ENCODE data around the gene PEX6.
"Not testable (repeated sequence)": the region's sequence is repeated elsewhere in the genome, so short reads cannot be mapped to it uniquely, and the experiment has no call there.

Gene PEX6

GRCh38 chr6:42966571-42966970 is 12.4 kb downstream of the PEX6 start:
- no peak for DNase-seq (ENCODE audit: extremely low read depth in 1 of 2, low read depth in 1 of 2)

GRCh38 chr6:42963855-42964605 is 15.0 kb downstream of the PEX6 start:
- DNase-seq (ENCODE audit: extremely low read depth in 1 of 2, low read depth in 1 of 2), result no peak

- DNase-seq (ENCODE audit: extremely low read depth in 1 of 2, low read depth in 1 of 2), result no peak
These were observed 15.7 kb downstream of the PEX6 start for GRCh38 chr6:42963179-42963854.

- no peak for DNase-seq (ENCODE audit: extremely low read depth in 1 of 2, low read depth in 1 of 2)
These were observed 16.3 kb downstream of the PEX6 start for GRCh38 chr6:42962502-42963178.

GRCh38 chr6:42962096-42962495 is 16.9 kb downstream of the PEX6 start:
- DNase-seq (ENCODE audit: extremely low read depth in 1 of 2, low read depth in 1 of 2), result no peak

DNA sequence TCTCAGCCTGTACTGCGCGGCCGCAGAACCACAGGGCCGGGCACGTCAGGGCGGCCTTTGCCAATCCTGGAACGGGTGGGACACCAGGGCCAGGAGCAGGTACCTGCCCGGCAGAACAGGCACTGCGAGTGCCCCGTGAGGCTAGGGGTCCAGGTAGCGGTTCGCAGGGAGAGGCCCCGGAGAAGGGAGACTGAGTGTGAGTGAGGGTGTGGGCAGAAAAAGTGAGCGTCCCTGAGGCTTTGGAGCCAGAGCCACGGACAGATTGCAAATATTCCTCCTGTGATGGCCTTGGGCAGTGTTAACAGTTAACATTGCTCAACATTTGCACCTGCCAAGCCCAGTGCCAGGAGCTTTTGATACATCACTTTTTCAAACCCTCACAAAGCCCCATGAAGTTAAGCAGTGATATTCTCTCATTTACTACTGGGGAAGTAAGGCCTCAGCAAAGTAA is 17.9 kb downstream of the PEX6 start:
- no peak for DNase-seq (ENCODE audit: extremely low read depth in 1 of 2, low read depth in 1 of 2)

DNA sequence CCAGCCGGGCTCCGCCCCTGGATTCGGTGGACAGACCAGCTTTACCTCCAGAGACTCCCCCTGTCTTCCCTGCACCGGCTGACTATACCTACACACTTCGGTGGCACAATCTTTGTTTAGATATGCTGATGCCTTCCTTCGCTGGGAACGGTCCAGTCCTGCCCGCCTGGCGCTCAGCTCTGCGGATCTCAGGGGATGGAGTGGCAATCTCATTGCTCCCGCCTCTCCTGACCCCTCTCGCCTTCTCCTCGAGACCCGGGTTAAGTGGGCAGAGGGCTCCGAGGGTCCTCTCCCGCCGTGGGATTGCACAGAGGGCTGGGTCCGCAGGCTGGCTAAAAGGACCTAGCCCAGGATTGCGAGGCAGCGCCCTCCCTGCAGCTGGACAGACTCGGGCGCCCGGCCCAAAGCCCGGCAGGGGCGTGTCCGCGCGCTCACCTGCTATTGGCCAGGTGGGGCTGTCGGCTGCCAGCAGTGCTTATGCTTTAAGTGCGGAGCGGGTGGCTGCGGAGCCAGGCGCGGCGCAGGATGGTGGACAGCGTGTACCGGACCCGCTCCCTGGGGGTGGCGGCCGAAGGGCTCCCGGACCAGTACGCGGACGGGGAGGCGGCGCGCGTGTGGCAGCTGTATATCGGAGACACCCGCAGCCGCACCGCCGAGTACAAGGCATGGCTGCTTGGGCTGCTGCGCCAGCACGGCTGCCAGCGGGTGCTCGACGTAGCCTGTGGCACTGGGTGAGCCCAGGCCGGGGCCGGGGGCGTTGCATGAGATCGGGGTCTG is 18.6 kb downstream of the PEX6 start, which contains the start of gene GNMT:
TSS of gene GNMT (plus strand) at position 512 of the 777 bp plus-strand sequence. CDS start at position 526, 14 bp downstream.
- no peak for DNase-seq (ENCODE audit: extremely low read depth in 1 of 2, low read depth in 1 of 2)

DNA sequence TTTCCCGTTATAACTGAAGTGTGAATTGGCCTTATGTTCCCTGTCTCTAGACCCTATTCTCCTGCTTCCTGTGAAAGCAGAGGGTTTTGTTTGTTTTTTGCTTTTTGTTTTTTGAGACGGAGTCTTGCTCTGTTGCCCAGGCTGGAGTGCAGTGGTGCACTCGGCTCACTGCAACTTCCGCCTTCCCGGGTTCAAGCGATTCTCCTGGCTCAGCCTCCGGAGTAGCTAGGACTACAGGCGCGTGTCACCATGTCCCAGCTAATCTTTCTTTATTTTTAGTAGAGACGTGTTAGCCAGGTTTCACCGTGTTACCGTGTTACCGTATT is 19.1 kb downstream of the PEX6 start:
- no peak for DNase-seq (ENCODE audit: extremely low read depth in 1 of 2, low read depth in 1 of 2)

DNA sequence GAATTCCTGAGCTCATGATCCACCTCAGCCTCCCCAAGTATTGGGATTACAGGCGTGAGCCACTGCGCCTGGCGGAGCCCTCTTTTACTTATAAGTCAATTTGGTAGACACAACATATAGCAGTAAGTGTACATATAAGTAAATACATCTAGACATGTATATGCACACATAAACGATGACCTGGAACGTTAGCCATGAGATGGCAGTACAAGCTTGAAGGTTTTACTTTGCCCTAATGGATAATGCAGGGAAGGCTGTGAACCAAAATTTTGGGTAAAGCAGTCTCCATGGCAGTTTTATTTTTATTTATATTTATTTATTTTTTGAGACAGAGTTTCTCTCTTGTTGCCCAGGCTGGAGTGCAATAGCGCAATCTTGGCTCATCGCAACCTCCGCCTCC is 20.9 kb downstream of the PEX6 start:
- no peak for DNase-seq (ENCODE audit: extremely low read depth in 1 of 2, low read depth in 1 of 2)

DNA sequence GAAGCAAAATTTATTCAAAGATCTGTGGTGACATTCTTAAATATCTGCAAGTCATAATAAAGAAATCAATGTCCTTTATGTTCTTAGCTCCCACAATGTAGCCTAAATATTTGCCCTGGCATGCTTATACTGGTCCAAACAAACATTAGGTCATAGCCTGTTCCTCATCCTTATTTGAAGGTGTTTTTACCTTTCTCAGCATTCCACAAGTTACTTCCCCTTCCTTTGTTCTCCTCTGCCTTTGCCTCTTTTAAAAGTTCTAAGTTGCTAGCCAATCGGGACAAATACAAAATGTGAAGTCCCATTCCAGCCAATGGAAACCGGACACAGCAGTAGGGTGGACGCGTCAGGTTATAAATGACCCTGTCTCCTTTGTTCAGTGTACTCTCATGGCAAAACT is 24.6 kb downstream of the PEX6 start:
- not testable (repeated sequence) for DNase-seq (ENCODE audit: extremely low read depth in 1 of 2, low read depth in 1 of 2)

DNA sequence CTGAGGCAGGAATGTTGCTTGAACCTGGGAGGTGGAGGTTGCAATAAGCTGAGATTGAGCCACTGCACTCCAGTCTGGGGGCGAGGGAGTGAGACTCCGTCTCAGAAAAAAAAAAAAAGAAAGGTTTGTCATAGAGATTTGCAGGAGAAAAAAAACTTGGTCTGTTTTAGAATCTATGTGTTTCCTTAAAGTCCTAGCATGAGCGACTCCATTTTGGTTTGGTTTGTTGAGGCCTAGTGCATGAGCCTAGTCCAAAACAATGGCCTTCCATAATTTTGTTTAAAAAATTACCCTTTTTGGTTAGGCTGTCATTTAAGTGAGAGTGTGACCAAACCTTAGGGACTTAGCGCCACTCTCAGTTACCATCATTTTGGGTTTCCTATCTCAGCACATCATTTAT is 26.6 kb downstream of the PEX6 start:
- DNase-seq (ENCODE audit: extremely low read depth in 1 of 2, low read depth in 1 of 2), result no peak

DNA sequence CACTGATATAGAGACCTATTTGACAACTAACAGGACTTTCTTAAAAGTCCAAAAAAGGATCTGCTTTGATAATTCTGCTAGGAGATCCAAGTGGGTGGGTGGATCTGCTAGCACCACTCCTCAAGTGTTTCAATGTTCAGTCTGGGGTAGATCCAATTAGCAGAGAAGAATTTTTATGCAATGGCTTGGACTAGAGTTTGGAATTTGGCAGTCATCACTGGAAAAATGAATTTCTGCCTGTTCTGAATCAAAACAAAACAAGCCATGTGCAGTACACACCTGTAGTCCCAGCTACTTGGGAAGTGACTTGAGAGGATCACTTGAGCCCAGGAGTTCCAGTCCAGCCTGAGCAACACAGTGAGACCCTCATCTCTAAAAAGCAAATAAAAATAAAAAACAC is 31.0 kb downstream of the PEX6 start:
- no peak for DNase-seq (ENCODE audit: extremely low read depth in 1 of 2, low read depth in 1 of 2)

- DNase-seq (ENCODE audit: extremely low read depth in 1 of 2, low read depth in 1 of 2), result no peak
These were observed 36.5 kb downstream of the PEX6 start for GRCh38 chr6:42942444-42942843.

- DNase-seq (ENCODE audit: extremely low read depth in 1 of 2, low read depth in 1 of 2), result not testable (repeated sequence)
These were observed 37.6 kb downstream of the PEX6 start for GRCh38 chr6:42941356-42941755.

GRCh38 chr6:42940493-42941045 is 38.4 kb downstream of the PEX6 start:
- no peak for DNase-seq (ENCODE audit: extremely low read depth in 1 of 2, low read depth in 1 of 2)

DNA sequence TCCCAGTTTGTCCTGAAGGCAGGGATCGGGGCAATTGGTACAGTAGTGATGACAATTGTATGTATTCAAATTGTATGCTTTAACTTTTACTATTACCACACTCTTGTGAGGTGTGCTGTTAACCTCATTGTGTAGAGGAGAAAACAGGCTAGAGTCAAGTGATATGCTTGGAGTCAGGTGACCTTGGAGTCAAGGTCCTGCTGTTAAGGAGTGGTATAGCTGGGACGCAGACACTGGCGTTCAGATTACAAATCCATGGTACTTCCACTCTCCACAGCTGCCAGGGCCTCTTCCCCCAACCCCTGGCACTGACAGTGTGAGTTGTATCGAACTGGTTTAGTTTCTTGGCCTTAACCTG is 39.2 kb downstream of the PEX6 start:
- no peak for DNase-seq (ENCODE audit: extremely low read depth in 1 of 2, low read depth in 1 of 2)

DNA sequence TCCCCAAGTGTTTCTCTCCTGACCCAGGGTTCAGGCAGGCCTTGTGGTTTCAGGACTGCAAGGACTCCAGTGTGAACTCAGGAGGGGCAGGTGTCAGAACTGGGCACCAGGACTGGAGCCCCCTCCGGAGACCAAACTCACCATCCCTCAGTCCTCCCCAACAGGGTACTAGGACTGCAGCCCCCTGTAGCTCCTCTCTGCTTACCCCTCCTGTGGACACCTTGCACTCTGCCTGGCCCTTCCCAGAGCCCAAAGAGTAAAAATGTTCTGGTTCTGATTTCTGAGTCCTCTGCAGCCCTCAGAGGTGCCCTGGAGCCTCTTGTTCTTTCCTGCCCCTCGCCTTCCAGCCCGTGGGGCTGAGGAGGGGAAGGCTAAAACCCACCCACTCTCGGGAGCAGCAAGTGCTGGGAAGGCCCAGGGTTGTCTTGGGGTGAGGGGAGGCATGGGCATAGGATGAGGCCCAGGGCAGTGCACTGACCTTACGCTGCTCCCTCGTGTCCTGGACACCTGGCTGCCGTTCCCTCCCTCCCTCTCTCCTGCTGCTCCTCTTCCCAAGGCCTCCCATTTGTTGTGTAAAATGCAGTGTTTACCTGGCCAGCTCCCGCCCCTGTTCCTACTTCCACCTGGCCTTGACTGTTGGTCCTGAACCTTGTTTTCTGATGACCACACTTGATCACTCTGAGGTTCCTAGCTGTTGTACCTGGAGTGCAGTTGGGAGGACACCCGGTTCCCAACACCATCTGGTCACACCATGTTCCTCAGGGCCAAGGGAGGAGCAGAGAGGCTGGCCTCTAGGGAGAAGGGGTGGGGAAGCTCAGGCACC is 39.8 kb downstream of the PEX6 start:
- DNase-seq (ENCODE audit: extremely low read depth in 1 of 2, low read depth in 1 of 2), result no peak

- DNase-seq (ENCODE audit: extremely low read depth in 1 of 2, low read depth in 1 of 2), result no peak
These were observed 40.6 kb downstream of the PEX6 start for GRCh38 chr6:42938428-42938796.

DNA sequence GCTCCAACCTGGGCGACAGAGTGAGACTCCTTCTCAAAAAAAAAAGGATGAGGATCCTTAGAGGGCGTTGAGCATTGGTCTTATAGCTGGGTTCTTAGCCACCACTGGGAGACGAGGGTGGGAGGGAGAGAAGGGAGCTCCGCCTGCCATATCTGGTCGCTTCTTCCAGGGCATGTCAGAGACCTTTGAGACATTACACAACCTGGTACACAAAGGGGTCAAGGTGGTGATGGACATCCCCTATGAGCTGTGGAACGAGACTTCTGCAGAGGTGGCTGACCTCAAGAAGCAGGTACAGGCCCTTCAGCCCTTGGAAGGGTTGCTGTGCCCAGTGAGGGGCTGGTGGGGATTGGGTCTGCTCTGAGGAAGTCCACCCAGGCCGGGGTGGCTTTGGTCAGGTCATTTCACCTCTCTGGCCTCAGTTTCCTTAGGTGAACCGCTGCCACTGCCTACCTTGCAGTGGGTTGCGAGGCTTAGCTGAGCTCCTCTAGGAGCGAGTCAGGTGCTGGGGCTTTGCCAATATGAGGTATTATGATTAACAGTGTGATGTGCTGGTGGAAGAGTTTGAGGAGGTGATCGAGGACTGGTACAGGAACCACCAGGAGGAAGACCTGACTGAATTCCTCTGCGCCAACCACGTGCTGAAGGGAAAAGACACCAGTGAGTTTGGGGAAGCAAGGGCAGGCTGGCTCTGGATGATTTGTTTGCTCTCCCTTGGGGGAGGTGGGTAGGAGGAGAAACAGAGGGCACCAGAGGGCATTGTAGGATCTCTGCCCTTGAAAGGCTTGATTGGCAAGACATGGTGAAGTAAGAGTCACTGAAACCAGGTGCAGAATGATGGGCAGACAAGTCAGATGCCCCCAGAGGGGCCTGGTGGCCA is 41.2 kb downstream of the PEX6 start:
- DNase-seq (ENCODE audit: extremely low read depth in 1 of 2, low read depth in 1 of 2), result no peak

Data from stimulated activated CD8-positive, alpha-beta memory T cell treated with anti-CD3 and anti-CD28 coated beads, Interleukin-7, amount 100 ng/mL, for 48 hours (primary cell).